Suppressor macrophage (primary cell): Measurements from ENCODE around the gene ITGAD.
"Not testable (repeated sequence)": the region's sequence is repeated elsewhere in the genome, so short reads cannot be mapped to it uniquely, and the experiment has no call there.

ENCODE experiments used
- DNase-seq, 4 experiments: peaks; one replicate each; pipeline ENCODE4 v3.0.0-alpha.2; 2020 to 2022

ITGAD gene

GRCh38 chr16:31403590-31404352, 10.6 kb downstream of the ITGAD start:
- DNase-seq, result no peak

- no peak for DNase-seq
Measured at GRCh38 chr16:31404353-31405064, 11.4 kb downstream of the ITGAD start.

- DNase-seq, result no peak
Measured at GRCh38 chr16:31407406-31407805, 14.3 kb downstream of the ITGAD start.

GRCh38 chr16:31409433-31409832, 16.3 kb downstream of the ITGAD start:
- no peak for DNase-seq

GRCh38 chr16:31410082-31410481, 16.9 kb downstream of the ITGAD start:
- no peak for DNase-seq

- no peak for DNase-seq
Measured at GRCh38 chr16:31411024-31411844, 18.1 kb downstream of the ITGAD start.

- no peak for DNase-seq
Measured at GRCh38 chr16:31412750-31413149, 19.6 kb downstream of the ITGAD start.

- peak; percentile 40 to 71 (median 68) for DNase-seq
Measured at GRCh38 chr16:31413381-31413780, 20.2 kb downstream of the ITGAD start.

- DNase-seq, result no peak
Measured at GRCh38 chr16:31413943-31414342, 20.8 kb downstream of the ITGAD start.

GRCh38 chr16:31414706-31415105, 21.6 kb downstream of the ITGAD start:
- DNase-seq, result no peak

- DNase-seq, result no peak
Measured at GRCh38 chr16:31416371-31416770, 23.2 kb downstream of the ITGAD start.

- DNase-seq, result not testable (repeated sequence)
Measured at GRCh38 chr16:31417036-31417435, 23.9 kb downstream of the ITGAD start.

- no peak for DNase-seq
Measured at GRCh38 chr16:31417916-31418315, 24.8 kb downstream of the ITGAD start.

- DNase-seq, result no peak
Measured at GRCh38 chr16:31420037-31420436, 26.9 kb downstream of the ITGAD start.

GRCh38 chr16:31421587-31421986, 28.5 kb downstream of the ITGAD start:
- no peak for DNase-seq

- no peak for DNase-seq
Measured at GRCh38 chr16:31423241-31423640, 30.1 kb downstream of the ITGAD start.

GRCh38 chr16:31423801-31424200, 30.7 kb downstream of the ITGAD start:
- no peak for DNase-seq

- DNase-seq, result peak; percentile 48 to 86 (median 74)
Measured at GRCh38 chr16:31427441-31428278, 34.5 kb downstream of the ITGAD start.

GRCh38 chr16:31428279-31428597, 35.1 kb downstream of the ITGAD start, which contains the start of gene COX6A2:
Gene COX6A2 (minus strand): TSS chr16:31428360. CDS start chr16:31428325, 35 bp downstream.
- no peak for DNase-seq

GRCh38 chr16:31428638-31429247, 35.6 kb downstream of the ITGAD start:
- DNase-seq, result no peak

- DNase-seq, result peak in 1 of 4 experiments; percentile 18
Measured at GRCh38 chr16:31429314-31429713, 36.2 kb downstream of the ITGAD start.

- no peak for DNase-seq
Measured at GRCh38 chr16:31429796-31430195, 36.7 kb downstream of the ITGAD start.
